ENCODE data around the gene RBMS1.
"Not testable (repeated sequence)": the region's sequence is repeated elsewhere in the genome, so short reads cannot be mapped to it uniquely, and the experiment has no call there.

Gene RBMS1

GRCh38 chr2:160469621-160470204 lies 23.9 kb downstream of the RBMS1 start:
- no peak for DNase-seq

DNA sequence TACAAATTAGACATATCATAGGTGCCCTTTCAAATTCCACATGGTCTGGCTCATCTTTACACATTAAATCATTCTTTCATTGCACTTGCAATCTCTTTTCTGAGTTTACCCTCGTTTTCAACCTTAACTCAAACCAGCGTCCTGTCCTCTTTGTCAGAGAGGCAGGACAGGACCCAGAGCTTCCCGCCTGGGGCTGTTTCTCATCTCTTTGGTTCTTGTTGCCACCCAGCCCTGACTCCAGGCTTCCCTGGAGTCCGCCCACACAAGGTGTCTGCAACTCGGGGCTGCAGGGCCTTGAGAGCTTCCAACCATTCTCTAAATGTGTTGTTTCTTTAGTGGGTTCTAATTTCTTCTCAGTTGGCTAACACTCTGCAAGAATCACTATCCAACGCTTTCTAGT lies 24.4 kb downstream of the RBMS1 start:
- DNase-seq = no peak

DNA sequence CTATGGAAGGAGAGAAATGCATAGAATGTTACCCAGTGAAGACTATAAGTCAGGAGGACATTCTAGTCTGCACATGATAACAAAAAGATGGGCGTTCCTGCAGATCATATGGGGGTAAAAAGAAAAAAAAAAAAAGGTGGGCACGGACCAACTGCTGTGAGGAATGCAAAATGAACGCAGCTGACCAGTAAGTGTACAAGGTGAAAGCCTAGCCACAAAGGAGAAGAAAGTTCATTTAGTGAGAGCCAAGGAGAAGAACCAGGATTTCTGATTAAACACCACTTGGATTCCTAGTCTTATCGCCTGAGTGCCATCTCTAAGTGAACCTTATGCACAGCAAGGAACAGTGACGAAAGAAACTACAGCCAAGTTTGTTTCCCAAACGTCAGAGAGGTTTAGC lies 26.5 kb downstream of the RBMS1 start:
- no peak for DNase-seq

GRCh38 chr2:160465406-160465805 lies 28.2 kb downstream of the RBMS1 start:
- peak in 1 of 5 experiments; percentile 38 for DNase-seq

DNA sequence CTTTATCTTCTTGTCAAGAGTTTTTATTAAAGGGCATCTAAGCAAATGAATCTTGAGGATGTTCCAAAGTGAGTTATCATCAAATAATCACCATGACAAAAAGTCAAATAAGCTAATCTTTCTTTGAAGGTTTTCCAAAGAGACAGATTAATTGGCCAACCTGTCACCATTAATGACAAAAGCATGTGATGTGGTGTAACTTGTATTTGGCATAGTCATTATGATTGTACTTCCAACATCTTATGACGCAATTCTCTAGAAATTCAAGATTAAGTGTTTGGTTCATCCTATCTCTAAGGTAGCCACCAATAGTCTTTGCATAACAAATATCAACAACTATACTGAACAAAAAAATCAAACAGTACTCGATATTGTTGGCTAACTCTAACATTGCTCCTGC lies 28.6 kb downstream of the RBMS1 start:
- no peak for DNase-seq

DNA sequence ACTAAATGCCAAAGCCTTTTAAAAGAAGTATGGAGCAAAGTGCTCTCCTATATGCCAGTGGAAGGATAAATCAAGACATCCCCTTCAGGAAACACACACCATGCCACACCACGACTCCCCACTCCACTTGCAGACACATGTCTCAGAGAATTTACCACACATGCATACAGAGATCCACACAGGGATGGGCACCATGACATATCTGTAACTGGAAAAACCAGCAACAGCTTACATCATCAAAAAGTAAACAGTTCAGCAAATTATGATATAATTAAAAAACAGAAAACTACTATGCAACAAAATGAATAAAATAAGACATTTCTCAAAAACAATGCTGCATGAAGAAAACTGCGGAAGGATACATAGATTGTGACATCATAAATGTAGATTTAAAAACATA lies 29.6 kb downstream of the RBMS1 start:
- no peak for DNase-seq

DNA sequence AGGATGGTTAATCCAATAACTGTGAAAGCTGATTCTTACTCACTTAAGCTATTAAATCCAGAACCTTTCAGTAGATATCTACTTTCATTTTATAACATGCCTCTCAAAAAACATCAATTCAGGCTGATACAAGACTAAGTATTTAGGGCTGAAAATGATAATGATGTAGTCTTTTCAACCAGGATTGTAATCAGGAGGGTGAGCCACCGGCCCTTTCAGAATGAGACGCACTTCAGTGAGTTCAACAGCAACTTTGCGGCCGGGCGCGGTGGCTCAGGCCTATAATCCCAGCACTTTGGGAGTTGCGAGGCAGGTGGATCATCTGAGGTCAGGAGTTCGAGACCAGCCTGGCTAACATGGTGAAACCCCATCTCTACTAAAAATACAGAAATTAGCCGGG lies 30.4 kb downstream of the RBMS1 start:
- DNase-seq = peak in 1 of 5 experiments; percentile 41

DNA sequence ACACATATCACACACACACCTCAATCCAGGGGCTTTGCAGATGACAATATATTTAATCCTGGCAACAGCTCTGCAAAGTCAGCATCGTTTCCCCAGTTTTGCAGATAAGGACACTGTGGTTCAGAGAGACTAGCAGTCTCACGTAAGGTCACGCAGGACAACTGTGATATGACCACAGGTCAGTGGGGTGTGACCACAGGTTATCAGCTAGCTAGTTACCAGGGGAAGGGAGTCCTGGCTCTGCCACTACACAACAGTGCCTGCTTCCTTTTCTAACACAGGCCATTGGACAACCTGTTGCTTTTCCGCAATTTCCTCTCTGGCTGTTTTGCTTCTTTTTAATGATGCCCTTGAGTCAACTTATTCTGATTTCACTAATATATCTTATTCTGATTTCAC lies 33.3 kb downstream of the RBMS1 start:
- DNase-seq = no peak

GRCh38 chr2:160459538-160460332 lies 33.9 kb downstream of the RBMS1 start:
- no peak for DNase-seq

- DNase-seq = no peak
These were observed 34.7 kb downstream of the RBMS1 start for GRCh38 chr2:160458718-160459453.

DNA sequence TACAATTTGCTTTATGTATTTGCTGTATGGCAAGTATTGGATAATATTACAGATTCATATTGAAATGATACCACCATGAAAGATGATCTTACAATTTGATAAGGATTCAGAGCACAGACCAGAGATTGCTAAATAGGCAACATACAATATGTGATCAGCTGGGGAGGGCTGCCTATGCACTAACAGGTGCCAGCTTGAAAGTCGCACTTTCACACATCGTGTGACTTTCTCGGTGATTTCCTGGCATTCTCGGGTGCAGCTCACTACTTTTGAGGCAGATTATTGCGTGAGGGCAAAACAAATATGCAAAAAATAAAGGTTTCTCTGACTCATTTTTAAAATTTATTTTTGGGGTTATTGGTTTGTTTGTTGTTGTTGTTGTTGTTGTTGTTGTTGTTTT lies 36.0 kb downstream of the RBMS1 start:
- peak in 2 of 5 experiments; percentile 21 to 89 for DNase-seq

DNA sequence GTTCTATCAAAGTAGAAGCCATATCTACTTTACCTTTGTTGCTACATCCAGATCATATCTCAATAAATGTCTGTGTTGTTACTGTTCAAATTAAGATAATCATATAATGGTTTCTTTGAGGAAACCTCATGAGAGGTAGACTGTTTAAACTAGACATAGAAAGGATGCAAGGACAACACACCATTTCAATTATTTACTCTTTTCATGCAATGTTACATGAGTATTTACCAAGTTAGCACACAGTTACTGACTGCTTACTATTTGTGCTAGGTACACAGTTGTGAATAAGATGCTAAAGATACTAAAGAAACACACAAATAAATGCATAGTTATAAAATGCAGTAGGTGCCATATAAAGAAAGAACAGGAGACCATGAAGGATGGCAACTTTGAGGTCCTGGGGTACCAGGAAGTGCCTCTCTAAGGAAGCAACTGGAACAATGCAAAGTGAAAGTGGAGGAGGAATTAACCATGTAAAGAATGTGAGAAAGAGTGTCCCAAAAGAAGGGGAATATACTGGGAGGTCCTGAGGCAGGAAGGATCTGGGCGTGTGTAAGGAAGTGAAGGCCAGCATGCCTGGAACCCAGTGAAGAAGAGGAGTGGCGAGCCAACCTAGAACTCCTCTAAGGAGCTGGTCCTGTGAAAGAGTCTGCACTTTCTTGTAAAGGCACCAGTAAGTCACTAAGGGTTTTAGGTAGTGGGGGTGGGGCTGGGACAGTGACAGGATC lies 39.4 kb downstream of the RBMS1 start:
- DNase-seq = no peak

DNA sequence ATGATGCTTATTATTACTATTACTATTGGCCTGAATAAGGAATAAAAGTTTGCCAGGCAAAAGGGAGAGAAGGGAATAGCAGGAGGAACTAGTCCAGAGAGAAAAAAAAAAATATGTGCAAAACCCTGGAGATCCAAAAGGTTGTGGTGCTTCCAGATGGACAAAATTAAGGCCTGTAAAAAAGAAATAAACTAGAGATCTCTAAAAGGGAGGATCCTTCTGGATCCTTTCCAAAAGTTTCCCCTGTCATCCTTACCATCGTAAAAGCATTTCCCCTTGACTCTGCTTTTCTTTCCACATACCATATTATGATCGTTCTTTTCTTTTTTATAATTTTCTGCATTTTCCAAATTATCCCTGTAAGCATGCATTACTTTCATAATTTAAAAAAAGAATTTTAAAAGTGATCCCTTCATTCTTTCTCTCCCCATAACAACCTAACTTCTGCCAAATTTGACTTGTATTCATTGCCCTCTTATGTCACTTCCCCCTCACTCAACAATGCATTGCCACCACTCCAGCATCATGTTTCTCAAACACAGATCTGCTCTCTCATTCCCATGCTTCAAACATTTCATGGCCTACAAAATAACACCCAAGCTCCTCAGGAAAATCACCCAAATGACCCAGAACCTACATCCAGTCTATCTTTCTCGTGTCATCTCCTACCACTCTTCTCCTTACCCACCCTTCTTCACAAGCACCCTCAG lies 40.3 kb downstream of the RBMS1 start:
- no peak for DNase-seq

GRCh38 chr2:160450486-160450885 lies 43.1 kb downstream of the RBMS1 start:
- DNase-seq = no peak

DNA sequence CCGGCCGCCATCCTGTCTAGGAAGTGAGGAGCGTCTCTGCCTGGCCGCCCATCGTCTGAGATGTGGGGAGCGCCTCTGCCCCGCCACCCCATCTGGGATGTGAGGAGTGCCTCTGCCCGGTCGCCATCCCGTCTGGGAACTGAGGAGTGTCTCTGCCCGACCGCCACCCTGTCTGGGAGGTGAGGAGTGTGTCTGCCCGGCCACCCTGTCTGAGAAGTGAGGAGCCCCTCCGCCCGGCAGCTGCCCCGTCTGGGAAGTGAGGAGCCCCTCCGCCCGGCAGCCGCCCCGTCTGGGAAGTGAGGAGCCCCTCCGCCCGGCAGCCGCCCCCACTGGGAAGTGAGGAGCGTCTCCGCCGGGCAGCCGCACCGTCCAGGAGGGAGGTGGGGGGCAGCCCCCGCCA lies 44.8 kb downstream of the RBMS1 start:
- not testable (repeated sequence) for DNase-seq

- no peak for DNase-seq
These were observed 47.9 kb downstream of the RBMS1 start for GRCh38 chr2:160445673-160446072.

- no peak for DNase-seq
These were observed 51.0 kb downstream of the RBMS1 start for GRCh38 chr2:160442603-160443002.

DNA sequence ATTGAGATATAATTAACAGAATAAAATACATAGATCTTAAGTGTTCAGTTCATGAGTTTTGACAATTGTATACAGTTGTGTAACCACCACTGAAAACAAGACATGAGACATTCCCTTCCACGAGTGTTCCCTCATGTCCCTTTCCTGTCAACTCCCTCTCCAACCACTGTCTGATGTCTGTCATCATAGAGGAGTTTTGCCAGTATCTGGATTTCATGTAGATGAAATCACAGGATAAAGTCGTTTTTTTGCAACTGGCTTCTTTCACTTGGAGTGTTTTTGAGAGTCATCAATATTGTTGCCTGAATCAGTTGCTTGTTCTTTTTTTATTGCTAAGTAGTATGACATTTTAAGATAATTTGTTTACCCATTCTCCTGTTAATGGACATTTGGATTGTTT lies 52.7 kb downstream of the RBMS1 start:
- no peak for DNase-seq

- DNase-seq = not testable (repeated sequence)
These were observed 54.6 kb downstream of the RBMS1 start for GRCh38 chr2:160439038-160439437.

DNA sequence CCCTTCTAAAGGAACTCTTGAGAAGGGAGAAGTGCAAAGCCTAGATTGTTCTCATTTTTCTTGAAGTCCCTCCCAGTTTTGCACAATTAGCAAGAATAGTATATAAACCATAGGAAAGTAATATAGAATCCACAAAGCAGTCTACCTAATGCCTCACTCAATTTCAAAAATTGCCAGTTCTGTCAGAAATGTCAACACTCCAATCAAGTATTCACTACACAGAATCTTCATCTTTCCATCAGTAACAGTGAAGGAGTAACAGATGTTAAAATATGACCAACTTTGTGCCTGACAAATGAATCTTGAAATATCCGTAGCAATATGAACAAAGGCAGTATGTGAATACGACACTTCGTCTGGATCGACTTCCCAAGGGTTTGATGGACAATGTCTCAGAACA lies 56.3 kb downstream of the RBMS1 start:
- DNase-seq = no peak

GRCh38 chr2:160434254-160434948 lies 59.2 kb downstream of the RBMS1 start:
- no peak for DNase-seq

All from T-helper 2 cell (primary cell).